Measurements from ENCODE around the gene RIF1.

DNA sequence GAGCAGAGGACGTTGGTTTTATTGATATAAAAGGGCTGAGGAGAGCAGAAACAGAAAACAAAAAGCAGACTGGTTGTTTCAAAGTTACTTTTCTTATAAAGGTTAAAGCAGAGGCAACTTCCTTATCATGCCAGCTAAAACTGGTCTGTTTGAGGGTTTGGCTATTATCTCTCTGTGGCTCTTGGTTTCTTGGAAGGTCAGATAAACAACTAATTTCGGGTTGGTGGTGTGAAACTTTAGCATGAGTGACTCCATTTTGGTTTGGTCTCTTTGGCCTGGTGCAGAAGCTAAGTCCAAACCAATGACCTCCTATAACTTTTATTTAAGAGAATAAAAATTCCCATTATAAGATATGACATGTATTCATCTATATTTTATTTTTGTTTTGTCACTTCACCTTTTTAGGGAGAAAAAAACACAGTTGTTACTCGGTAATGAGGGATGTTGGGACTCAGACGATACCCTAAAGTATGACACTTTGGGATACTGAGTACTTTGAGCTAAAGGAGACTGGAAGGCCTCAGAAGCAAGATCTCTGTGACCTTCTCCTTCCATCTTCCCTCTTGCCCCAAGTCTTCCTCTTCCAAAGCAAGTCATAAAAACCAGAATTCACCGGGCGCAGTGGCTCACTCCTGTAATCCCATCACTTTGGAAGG is 29.0 kb upstream of the RIF1 start:
- TF ChIP-seq HNRNPK (IDR thresholded peaks at IDR 0.05; ENCODE audit: low read depth, low read length, poor library complexity, severe bottlenecking) (no peak), ZKSCAN8 (CRISPR knock-in tag; IDR thresholded peaks at IDR 0.05) (peak; percentile 98), MYC (IDR thresholded peaks at IDR 0.05; ENCODE audit: low read depth, low read length) (no peak), MYC (CRISPR knock-in tag; IDR thresholded peaks at IDR 0.05; ENCODE audit: borderline replicate concordance, low read depth) (peak; percentile 77), BRCA1 (IDR thresholded peaks at IDR 0.05) (no peak), BRCA1 (CRISPR knock-in tag; IDR thresholded peaks at IDR 0.05) (no peak), ZKSCAN3 (CRISPR knock-in tag; IDR thresholded peaks at IDR 0.05) (peak; percentile 64; the same call in 1 of the 2 replicates), KDM1A (IDR thresholded peaks at IDR 0.05) (no peak)
- TF ChIP-seq, protein P1, sequence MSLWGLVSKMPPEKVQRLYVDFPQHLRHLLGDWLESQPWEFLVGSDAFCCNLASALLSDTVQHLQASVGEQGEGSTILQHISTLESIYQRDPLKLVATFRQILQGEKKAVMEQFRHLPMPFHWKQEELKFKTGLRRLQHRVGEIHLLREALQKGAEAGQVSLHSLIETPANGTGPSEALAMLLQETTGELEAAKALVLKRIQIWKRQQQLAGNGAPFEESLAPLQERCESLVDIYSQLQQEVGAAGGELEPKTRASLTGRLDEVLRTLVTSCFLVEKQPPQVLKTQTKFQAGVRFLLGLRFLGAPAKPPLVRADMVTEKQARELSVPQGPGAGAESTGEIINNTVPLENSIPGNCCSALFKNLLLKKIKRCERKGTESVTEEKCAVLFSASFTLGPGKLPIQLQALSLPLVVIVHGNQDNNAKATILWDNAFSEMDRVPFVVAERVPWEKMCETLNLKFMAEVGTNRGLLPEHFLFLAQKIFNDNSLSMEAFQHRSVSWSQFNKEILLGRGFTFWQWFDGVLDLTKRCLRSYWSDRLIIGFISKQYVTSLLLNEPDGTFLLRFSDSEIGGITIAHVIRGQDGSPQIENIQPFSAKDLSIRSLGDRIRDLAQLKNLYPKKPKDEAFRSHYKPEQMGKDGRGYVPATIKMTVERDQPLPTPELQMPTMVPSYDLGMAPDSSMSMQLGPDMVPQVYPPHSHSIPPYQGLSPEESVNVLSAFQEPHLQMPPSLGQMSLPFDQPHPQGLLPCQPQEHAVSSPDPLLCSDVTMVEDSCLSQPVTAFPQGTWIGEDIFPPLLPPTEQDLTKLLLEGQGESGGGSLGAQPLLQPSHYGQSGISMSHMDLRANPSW (CRISPR knock-in tag; IDR thresholded peaks at IDR 0.05), result no peak
- TF ChIP-seq, protein P2, sequence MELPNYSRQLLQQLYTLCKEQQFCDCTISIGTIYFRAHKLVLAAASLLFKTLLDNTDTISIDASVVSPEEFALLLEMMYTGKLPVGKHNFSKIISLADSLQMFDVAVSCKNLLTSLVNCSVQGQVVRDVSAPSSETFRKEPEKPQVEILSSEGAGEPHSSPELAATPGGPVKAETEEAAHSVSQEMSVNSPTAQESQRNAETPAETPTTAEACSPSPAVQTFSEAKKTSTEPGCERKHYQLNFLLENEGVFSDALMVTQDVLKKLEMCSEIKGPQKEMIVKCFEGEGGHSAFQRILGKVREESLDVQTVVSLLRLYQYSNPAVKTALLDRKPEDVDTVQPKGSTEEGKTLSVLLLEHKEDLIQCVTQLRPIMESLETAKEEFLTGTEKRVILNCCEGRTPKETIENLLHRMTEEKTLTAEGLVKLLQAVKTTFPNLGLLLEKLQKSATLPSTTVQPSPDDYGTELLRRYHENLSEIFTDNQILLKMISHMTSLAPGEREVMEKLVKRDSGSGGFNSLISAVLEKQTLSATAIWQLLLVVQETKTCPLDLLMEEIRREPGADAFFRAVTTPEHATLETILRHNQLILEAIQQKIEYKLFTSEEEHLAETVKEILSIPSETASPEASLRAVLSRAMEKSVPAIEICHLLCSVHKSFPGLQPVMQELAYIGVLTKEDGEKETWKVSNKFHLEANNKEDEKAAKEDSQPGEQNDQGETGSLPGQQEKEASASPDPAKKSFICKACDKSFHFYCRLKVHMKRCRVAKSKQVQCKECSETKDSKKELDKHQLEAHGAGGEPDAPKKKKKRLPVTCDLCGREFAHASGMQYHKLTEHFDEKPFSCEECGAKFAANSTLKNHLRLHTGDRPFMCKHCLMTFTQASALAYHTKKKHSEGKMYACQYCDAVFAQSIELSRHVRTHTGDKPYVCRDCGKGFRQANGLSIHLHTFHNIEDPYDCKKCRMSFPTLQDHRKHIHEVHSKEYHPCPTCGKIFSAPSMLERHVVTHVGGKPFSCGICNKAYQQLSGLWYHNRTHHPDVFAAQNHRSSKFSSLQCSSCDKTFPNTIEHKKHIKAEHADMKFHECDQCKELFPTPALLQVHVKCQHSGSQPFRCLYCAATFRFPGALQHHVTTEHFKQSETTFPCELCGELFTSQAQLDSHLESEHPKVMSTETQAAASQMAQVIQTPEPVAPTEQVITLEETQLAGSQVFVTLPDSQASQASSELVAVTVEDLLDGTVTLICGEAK (IDR thresholded peaks at IDR 0.05), result no peak
- TF ChIP-seq, protein P2 (CRISPR knock-in tag; IDR thresholded peaks at IDR 0.05), result no peak
- TF ChIP-seq, protein P3, sequence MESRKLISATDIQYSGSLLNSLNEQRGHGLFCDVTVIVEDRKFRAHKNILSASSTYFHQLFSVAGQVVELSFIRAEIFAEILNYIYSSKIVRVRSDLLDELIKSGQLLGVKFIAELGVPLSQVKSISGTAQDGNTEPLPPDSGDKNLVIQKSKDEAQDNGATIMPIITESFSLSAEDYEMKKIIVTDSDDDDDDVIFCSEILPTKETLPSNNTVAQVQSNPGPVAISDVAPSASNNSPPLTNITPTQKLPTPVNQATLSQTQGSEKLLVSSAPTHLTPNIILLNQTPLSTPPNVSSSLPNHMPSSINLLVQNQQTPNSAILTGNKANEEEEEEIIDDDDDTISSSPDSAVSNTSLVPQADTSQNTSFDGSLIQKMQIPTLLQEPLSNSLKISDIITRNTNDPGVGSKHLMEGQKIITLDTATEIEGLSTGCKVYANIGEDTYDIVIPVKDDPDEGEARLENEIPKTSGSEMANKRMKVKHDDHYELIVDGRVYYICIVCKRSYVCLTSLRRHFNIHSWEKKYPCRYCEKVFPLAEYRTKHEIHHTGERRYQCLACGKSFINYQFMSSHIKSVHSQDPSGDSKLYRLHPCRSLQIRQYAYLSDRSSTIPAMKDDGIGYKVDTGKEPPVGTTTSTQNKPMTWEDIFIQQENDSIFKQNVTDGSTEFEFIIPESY (CRISPR knock-in tag; IDR thresholded peaks at IDR 0.05), result no peak

Measured in K562 (cell line).